HG02763 (cell line): ENCODE results near the gene CSF2RB.

Experiments
- ATAC-seq: cut with Tn5 transposase; IDR thresholded peaks from one replicate; pipeline ENCODE4 v1.9.1; 2021; ENCODE audit warnings: mild to moderate bottlenecking, moderate library complexity; ENCODE audit not compliant: unreplicated experiment

CSF2RB gene

GRCh38 chr22:36887162-36887561 is 26.3 kb upstream of the CSF2RB start:
- ATAC-seq: no peak

DNA sequence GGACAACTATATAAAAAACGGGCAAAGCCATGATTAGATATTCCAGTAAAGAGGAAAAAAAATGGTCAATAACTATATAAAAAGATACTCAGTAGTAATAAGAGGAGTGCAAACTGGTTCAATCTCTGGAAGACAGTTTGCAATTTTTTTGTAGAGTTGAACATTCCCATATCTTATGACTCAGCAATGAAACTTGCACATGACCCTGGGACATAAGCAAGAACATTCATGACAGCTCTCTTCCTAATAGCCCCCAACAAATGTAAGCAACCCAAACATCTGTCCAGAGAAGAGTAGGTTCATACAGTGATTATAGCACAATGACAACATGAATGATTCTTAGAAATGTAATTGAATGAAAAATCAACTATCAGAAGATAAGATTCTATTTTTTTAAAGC is 21.8 kb upstream of the CSF2RB start:
- no peak for ATAC-seq

DNA sequence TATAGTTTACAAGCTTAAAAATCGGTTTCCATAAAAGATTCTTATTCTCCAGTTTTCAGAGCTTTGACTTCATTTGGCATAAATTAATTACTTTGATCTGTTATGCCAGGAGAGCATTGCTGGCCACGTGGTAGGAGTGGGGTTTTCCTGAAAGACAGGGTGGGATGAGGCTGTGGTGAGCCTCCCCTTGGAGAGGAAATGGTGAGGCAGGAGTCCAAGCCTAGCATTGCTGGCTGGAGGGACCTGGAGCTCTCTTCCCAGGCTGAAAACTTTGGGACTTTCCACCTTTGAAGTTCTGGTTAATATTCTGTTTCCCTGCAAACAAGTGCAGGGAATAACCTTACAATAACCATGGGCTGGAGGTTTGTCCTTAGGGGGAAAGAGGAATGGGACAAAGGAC is 21.1 kb upstream of the CSF2RB start:
- no peak for ATAC-seq

- no peak for ATAC-seq
Observed at GRCh38 chr22:36893262-36893661, 20.2 kb upstream of the CSF2RB start.

- no peak for ATAC-seq
Observed at GRCh38 chr22:36894266-36894665, 19.2 kb upstream of the CSF2RB start.

GRCh38 chr22:36897611-36898010 is 15.8 kb upstream of the CSF2RB start:
- ATAC-seq: no peak

DNA sequence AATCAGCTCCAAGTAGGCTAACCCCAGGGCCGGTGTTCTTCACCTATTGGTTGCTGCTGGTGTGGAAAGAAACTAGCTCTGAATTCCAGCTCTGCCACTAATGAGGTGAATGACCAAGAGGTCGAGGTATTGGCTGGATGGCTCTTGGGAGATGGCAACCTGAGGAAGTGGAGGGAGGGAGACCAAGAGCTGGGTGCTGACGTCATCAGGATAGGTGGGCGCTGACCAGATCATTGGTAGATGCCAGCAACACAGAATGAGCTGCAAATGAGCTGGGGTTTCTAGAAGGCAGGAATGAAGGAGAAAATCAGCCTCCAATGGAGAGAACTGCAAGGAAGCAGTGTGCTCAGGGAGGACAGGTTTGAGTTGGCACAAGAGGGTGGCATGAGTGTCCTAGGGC is 14.7 kb upstream of the CSF2RB start:
- no peak for ATAC-seq

DNA sequence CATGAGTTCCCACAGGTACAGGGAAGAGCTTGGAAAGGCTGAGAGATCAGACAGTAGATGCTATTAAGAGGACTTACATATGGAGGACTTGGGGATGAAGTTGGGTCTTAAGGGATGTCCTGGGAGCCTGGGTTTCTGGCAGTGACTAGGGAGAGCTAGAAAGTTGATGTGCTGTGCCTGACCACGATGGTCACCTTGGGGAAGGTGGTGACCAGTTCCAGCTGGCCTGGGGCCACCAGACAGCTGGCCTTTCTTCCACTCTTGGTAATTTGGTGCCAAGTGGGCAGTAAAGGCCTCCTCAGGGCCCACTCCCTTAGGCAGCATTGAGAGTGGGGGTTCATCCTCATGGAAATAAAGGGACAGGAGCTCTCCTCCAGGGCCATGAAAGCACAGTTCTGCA is 13.9 kb upstream of the CSF2RB start:
- no peak for ATAC-seq

GRCh38 chr22:36900225-36900624 is 13.2 kb upstream of the CSF2RB start:
- ATAC-seq: no peak

DNA sequence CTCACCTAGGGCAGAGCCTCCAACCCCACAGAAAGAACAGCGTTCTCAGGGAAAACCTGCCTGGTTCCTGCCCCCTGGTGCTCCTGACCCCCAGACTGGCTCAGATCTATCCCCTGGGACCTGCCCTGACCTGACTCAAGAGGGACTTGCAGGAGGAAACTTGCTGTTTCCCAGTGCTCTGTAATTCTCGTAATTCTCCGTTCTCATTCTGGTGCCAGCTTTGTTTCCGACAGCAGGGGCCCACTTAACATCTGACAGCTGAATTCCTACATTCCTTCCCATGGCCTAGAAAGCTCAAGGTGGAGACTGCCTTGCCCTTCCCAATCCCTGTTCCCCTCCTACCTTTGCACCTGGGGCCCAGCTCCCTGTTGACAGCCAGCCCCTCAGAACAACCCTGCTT is 12.5 kb upstream of the CSF2RB start:
- no peak for ATAC-seq

- ATAC-seq: no peak
Observed at GRCh38 chr22:36901411-36902142, 11.9 kb upstream of the CSF2RB start.

DNA sequence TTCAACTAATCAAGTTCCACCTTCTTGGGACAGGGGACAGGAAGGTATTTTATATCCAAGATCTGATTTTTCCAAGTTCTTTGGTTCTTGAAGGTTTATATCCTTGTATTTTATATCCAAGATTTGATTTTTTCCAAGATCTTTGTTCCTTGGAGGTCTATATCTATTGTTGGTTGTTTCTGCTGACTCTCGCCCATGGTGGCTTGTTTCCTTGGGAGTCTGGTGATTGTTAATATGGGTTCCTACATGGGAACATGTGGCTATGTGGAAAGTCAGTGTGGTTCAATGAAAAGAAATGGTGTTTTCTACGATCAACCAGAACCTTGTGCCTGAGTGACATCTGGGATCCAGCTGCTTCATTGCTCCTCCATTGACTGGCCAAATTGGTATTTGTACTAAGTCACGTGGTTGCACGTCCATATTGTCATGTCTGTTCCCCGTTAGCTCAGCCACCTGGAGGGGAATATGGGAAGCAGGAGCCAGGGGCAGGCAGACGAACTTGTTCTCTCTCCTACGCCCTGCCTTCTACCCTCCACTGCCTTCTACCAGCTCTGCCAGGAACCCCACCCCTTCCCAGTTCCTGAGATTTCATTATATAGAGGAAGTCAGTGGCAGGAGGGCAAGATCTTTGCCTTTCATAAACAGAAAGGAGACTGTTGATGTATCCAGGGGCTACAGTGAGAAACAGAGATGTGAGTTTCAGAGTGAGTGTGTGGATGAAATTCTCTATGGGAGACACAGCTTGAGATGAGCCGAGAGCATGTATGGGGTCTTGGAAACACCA is 11.1 kb upstream of the CSF2RB start:
- no peak for ATAC-seq

DNA sequence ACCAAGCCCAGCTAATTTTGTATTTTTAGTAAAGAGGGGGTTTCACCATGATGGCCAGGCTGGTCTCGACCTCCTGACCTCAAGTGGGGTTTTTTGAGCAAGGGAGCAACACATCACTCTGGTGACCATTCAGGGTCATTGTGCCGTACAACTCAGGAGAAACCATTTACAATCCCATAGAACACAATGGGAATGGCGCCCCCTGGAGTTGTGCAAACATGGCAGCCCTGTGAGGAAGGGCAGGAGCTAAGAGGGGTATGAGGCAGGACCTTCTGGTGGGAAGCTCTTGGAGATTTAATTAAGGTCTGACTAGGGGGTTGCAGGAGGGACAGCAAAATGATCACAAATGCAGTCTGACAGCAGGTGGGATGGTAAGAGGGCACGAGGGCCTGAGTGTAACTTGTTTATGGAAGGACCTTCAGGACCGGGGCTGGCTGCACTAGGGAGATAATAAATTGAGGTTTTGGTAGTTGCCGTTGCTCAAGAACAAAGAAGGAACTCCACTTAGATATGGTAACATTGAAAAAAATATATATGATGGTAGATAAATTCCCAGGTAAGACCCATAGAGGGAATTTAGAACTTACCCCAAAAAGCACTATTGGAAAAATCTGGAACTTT is 9.1 kb upstream of the CSF2RB start:
- ATAC-seq: no peak

- no peak for ATAC-seq
Observed at GRCh38 chr22:36907253-36908195, 5.9 kb upstream of the CSF2RB start.

DNA sequence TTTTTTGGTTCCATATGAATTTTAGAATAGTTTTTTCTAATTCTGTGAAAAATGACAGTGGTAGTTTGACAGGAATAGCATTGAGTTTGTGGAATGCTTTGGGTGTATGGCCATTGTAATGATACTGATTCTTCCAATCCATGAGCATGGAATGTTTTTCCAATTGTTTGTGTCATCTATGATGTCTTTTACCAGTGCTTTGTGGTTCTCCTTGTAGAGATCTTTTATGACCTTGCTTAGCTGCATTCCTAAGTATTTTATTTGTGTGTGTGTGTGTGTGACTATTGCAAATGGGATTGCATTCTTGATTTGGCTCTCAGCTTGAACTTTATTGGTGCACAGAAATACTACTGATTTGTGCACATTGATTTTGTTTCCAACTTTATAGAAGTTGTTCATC is 3.0 kb upstream of the CSF2RB start:
- ATAC-seq: no peak

DNA sequence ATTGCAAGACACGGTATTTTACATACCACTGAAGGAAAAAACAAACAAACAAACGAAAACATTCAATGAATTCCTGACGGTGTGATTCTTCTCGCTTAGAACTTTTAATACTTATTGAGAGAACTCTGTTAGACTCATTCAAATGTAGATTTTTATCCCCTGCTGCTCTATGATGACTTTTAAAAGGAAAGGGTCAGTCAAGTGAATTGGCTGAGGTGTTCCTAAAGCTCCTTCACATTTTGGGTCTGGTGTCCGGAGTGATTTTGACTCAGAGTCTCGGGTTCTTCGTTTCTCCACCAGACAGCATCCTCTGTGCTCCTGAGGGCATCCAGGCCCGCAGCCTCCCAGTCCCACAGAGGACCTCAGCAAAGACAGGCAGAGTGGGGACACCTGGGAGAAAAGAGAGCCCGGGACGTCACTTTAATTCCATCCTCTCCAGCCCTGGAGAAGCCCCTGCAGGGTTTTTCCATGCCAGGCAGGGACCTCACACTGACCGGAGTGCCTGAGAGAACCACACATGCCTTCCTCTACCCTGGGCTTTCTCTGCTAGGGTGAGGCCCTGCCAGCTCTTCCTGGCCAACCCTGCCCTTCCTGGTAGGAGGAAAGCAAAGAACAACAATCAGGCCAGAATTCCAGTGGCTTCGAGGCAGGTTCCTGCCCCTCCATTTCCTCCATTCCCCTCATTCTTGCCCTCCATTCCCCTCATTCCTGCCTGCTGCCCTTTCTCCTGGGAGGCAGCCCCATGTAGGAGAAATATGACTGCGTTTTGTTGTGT is 1.4 kb upstream of the CSF2RB start:
- no peak for ATAC-seq

GRCh38 chr22:36912694-36913426 is 568 bp upstream of the CSF2RB start:
- no peak for ATAC-seq

DNA sequence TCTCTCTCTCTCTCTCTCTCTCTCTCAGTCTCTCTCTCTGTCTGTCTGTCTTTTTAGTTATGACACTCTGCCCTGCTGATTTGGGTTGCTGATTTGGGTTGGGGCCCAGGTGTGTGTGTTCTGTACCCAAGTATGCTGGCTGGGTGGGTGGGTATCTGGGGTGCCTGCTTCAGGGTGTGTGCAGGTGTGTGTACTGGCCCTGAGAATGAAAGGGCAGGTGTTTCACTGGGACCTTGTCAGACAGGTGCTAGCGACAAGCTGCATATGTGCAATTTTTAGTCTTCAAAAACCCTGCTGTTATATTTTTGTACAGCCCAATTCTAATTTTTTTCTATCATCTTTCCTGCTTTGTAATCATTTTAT is 943 bp downstream of the CSF2RB start:
- no peak for ATAC-seq

DNA sequence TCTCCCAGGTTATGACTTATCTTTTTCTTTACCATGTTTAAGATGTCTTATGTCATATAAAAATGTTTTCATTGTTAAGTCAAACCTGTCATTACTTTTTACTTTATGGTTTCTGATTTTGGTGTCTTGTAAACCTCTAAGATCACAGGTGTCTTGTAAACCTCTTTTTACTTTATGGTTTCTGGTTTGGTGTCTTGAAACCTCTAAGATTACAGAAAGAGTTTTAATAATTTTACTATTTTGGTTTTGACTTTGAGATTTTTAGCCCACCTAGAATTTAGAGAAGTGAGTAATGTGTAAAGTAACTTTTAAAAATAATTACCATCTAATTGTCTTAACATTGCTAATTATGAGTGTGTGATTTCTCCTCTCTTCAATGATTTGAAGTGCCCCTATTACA is 2.6 kb downstream of the CSF2RB start:
- no peak for ATAC-seq
